ENCODE measurements around the gene TREM2. TPM values are rescaled to one million over a fixed set of nuclear protein-coding genes. Genes with fewer than 3 reads are reported as not detected.

Gene TREM2
- total RNA-seq, 1 experiment from 2014 or later: not detected

DNA sequence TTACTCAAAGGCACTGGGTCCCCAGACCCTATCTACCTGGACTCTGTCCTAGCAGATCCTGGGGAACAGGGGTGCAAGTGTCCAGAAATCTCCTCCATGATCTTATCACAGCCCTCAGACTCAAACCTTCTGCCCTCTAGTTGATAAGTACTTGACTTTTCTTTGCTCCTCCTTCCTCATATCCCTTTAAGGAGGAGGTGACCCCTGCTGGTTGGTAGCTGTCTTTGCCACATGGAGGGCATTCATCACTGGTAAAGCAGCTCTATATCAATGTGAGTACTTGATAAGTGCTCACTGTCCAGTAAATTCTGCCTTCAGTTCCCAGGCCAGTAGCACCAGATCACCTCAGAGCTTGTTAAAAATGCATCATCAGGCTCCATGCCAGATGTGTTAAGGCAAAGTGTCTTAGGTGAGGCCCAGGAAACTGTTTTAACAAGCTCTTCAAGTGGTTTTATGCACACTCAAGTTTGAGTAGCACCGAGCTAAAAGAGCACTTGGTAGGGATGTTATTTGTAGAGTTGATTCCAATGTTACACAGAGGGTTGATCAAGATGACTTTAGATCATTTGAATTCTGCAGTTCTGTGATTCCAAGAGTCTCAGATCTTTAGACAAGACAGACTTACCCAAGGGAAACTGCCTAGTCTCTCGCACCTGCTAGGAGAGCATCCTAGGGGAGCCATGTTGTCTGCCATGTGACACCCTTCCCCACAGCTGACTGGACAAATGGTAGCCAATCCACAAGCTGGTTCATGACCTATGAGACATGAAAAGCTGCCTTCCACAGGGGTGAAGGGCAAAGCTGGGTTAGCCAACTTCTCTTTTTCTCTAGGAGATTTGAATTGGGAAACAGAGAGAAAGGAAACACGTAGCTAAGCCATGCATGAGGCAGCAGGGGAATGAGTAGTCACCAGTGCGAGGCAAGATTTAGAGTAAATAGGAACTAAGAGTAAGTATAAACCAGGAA, 19.4 kb upstream of the TREM2 start:
- DNase-seq (ENCODE audit: low spot score): peak; percentile 36

DNA sequence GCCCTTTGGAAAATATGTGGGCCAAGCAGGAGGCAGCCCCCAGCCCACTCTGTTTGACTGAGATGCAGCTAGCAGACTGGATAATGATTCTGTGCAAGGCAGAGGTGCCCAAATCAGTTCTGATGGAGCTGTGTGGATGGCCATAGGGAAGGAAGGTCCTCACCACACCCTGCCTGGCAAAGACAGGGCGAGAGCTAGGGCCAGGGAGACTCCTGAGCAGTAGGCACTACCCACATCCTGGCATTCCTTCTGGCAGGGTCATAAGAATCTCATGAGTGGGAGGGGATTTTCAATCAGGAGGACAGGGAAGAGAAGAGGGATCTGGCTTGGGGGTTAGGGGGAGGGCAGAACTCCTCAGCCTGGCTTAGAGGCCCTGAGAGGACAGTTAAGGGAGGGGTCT, 18.6 kb upstream of the TREM2 start:
- no peak for DNase-seq (ENCODE audit: low spot score)

DNA sequence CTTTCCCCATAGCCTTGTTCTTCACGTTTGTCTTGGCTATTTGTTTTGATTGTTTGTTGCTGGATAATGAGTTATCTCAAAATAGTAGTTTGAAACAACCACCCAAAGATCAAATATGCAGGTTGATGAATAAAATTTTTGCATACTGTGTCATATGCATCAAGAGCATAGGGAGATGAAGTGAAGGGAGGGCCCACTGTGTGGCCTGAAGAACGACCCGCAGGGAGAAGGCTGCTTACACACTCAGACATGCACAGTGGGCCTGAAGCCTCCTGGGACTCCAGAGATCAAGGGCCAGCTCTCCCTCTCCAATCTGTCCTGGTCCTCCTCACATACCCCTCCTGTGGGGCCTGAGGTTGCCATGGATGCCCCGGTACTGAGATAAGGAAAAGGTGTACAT, 16.2 kb upstream of the TREM2 start:
- DNase-seq (ENCODE audit: low spot score): no peak

DNA sequence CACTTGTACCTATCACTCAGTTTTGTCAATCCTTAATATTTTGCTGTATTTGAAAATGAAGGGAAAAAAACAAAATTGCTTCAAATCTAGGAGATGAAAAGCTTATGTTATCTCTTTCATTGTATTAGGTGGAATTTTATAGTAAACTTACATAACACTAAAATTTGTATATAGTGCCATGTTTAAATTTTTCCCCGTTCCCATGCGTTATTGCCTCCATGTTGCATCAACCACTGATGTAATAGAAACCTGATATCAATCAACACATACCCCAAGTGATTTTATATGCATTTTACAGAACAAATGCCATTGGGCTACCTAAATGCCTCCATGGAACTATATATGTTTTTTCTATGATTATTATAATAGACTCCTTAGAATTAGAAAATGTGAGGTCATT, 14.8 kb upstream of the TREM2 start:
- no peak for DNase-seq (ENCODE audit: low spot score)

DNA sequence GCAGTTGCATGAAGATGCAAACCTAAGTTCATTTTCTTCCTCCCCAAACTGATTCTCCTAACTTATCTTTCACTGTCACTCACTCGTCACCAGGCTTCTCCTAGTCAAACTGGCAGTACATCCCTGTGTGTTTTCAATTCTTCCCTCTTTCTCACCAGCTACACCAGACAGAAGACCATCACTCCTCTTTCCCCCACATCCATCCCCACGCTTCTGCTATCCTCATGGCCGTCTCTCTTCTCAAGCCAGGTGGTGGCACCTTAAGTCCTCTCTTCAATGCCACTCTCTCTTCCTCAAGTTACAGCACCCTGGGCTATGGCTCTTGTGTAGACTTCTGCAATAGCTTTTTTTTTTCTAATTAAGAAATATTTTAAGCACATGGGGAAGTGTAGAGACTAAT, 14.4 kb upstream of the TREM2 start:
- no peak for DNase-seq (ENCODE audit: low spot score)

DNA sequence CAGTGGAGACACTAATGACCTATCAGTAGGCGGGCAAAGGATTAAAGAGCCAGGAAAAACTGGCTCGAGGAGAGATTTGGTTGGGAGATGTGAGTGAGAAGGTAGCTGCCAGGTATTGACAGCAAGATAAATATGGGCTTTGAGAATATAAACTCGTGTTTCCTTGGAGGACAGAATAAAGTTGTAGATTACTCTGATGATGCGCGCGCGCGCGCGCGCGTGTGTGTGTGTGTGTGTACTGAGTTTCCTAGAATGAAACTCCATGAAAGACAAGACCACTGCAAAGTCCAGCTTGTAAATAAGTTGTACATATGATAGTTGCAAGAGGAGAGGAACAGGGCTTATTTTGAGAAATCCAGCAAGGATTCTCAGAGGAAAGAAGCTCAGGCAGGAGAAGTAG, 13.3 kb upstream of the TREM2 start:
- no peak for DNase-seq (ENCODE audit: low spot score)

DNA sequence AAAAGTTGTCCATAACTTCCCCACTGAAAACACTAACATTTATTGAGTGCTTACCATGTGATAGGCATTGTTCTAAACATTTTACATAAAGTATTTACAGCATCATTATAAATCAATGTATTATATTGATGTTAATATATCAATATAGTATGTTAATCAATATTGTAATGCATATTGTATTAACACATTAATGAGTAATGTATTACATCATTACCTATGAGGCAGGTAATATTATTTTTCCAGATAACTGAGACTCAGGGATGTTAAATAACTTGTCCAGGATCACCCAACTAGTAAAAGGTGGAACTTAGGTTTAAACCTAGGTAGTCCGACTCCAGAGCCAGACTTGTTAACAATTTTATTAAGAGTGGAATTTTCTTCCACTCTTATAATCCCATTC, 12.2 kb upstream of the TREM2 start:
- DNase-seq (ENCODE audit: low spot score): no peak

DNA sequence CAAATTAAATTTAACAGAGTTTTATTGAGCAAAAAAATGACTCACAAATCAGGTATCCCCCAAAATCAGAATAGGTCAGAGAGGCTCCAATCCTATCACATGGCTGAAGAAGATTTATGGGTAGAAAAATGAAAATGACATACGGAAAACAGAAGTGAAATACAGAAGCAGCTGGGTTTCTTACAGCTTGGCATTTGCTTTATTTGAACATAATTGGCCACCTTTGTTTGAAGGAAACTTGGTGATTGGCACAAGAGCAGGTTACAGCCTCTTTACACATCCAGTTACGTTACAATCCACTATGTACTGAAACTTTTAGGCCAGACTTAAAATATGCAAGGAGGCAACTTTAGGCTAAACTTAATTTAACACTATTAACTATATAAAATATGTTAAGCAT, 11.7 kb upstream of the TREM2 start:
- DNase-seq (ENCODE audit: low spot score): no peak

DNA sequence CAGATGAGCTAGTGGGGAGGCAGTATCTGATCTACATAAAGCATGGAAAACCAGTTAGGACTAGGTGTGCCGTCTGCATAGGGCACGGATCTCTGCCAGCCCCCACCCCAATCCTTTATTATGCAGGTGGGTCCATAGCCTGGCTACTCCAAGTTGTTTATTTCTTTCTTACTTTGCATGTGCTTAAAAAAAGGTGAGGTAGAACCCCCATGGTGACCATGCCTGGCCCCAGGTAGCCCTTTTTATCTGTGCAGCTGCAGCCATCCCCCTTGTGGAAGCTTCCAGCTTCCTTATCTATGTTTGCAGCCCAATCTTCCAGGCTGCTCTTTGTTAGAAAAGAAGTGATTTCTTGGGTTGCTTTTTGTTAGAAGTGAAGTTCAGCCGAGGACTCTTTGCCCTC, 9.0 kb upstream of the TREM2 start:
- no peak for DNase-seq (ENCODE audit: low spot score)

DNA sequence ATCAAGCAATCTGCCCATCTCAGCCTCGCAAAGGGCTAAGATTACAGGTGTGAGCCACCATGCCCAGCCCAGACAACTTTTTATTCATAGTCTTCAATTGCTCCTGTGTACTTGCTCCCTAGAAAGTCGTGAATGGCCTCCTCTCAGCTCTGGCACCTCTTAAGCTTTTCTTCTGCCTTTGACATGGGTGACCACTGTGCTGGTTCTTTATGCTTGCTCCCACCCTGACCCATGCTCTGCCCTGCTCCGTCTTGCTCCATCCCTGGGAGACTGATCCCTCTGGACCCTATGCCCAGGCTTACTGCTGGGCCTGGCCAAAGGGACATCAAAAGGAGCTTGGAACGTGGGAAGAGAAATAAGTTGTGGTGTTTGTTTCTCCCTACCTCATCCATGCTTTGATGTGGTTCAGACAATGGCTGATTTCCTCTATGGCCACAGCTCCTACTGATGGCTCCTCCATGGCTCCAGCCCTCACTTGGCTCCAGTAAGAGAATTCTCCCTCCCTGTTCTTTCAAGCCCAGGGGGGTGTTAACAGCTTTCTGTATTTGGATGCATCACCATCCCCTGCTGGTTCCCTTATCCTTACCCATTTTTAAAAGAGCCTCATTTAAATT, 7.7 kb upstream of the TREM2 start:
- no peak for DNase-seq (ENCODE audit: low spot score)

DNA sequence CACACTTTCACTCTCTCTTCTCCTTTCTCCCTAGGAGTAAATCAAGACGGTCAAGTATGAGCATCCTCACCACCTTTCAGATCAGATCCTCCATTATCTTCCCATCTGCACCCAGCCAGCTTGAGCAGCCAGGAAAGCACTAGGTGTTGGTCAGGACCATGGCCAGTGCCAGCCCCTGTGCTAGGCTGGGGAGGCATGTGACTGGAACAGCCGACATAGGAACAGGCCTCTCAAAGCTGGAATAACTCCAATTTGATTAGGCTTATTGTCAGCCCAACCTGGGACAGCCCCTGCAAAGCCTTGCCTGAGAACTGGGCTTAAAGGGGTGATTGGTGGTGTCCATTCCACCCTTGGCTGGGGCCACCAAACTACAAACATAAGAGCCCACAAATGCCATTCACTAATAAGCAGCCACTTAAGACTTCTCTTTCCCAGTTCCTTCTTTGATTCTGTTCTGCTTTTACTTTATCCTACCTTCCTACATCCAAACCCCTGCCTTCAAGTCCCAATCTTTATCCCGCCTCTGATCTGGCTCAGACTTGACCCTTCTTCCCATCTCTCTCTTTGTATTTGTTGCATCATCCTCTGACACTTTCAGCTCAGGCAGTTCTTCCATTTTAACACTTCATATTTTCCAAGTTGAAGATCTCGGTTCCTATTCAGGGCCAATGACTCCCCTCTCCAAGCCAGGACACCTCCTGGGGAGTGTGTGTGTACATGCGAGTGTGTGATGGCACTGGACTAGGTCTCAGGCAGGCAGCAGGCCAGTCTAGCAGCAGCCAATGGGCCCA, 4.5 kb upstream of the TREM2 start:
- DNase-seq (ENCODE audit: low spot score): peak; percentile 13

DNA sequence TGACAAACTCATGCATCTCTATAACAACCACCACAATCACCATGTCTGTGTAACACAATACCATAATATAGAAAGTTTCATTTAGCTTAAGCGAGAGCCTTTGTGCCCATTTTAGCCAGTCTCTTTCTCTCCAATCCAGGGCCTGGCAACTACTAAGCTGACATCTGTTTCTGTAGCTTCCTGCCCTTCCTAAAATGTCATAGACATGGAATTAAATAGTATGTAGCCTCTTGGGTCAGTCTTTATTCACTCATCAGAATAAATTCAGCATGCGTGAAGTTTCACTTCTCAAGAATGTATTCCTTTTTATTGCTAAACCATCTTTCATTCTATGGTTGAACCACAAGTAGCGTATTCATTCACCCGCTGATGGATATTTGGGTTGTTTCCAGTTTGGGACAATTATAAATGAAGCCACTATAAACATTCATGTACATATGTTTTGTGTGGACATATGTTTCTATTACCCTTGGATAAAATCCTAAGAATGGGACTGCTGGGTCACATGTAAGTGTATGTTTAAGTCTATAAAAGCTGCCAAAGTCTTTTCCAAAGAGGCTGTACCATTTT, 1.7 kb upstream of the TREM2 start:
- DNase-seq (ENCODE audit: low spot score): no peak

DNA sequence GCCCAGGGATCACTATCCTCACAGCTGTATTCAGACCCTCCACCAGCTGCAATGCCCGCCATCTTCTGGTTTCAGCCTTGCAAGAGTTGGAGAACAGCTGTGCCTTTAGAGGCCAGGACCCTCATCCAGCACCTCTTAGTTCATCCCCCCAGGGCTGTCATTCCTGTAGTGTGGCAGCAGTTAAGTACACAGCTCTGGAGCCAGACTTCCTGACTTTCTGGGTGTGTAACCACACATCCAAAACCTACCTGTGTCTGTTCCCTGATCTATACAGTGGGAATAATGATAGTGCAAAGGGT, 452 bp upstream of the TREM2 start:
- DNase-seq (ENCODE audit: low spot score): no peak

DNA sequence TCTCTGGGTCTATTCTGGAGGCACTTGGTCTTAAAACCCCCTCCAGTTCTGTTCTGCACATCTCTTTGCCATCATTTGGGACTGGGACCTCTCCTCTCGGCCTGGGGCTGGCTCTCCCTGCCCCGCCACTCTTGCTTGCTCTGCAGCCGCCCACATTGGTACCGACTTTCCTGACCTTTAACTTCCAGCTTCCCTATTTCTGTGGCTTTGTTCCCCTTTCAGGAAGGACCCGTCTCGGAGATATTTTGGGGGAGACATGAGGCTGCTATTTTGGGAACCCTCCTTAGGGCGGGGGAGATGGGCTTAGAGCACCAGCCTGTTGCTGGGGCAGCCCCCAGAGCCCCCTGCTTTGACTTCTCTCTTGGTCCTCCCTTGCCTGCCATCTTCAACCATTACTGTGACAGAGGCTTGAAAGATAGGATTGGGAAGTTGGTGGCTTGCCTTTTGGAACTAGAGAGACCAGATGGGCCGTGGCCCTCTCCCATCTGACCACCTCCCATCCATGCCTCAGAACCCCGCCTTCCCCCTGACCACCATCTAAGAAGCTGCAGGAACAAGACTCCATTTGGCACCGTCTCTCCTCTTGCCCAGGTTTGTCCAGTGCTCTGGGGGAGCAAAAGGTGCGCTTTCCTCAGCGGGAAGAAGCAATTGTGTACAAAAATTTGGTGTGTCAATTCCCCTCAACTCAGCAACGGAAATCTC, 914 bp downstream of the TREM2 start:
- DNase-seq (ENCODE audit: low spot score): no peak

DNA sequence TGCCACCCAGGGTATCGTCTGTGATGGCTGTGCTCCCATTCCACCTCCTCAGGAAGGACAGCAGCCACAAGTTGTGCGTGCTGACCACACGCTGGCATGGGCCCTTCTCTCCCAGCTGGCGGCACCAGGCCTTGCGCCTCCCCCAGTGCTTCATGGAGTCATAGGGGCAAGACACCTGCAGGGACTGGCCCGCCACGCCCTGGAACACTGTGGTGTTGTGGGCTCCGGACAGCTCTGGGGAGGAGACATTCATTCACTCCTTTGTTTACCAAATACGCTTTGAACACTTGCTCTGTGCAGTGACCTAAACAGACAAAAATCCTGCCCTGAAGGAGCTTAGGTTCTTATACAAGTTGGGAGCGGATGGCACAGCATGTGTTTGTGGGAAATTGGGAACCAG, 1.5 kb downstream of the TREM2 start:
- no peak for DNase-seq (ENCODE audit: low spot score)

DNA sequence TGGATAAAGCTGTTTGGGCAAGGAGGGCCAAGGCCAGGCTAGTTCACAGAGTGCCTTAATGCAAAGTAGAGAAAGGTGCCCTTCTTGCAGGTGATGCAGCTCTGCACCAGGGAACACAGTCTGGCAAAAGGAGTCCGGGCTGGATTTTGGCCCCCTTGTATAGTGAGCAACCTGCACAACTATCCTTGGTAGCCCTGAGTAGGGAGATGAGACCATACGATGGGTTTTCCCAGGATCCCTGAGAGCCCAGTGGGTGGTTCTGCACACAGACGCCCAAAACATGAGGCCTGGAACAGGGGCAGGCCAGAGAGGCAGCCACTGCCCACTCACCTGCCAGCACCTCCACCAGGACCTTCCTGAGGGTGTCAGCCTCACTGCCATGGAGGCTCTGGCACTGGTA, 2.0 kb downstream of the TREM2 start:
- DNase-seq (ENCODE audit: low spot score): no peak

DNA sequence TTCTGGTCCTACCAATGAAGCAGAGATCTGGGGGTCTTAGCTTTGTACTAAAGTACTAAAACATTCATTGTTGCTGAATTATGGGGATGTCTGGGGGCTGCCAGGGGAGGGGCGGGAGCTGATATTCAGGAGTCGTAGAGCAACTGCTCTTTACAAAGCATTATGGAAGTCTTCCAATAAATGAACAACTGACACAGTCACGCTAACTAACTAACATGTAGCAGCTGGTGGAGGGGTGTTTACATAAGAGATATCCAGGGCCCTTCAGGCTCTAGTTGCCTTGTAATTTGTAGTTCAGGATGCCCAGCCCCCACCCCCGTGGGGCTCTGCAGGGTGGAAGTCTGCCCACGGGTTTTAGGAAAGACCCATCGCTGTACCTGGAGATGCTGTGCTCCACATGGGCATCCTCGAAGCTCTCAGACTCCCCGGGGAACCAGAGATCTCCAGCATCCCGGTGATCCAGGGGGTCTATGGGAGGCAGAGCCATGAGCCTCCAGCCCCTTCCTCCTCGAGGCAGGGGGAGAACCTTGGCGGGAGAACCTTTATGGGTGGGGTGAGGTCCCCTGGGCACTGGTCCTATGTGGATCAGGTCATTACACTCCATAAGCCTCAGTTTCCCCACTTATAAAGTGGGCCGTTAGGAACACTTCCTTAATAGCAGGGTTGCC, 3.4 kb downstream of the TREM2 start:
- DNase-seq (ENCODE audit: low spot score): no peak

DNA sequence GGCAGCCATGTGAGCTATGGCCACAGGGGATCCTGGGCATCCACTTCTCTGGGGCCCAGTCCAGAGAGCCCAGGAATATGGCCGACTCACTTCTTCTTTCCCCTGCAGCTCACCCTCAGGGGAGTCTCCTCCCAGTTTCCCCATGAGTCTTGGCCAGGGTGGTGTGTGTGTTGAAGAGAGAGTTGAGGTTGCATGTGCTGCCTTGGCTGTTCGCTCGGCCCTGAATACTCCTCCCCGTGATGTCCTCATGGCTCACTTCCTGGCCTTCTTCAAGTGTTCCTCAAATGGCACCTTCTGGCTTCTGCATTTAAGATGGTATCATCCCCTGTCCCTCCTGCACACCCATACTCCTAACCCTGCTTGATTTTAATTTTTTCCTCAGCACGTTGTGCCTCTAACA, 5.6 kb downstream of the TREM2 start:
- DNase-seq (ENCODE audit: low spot score): no peak

DNA sequence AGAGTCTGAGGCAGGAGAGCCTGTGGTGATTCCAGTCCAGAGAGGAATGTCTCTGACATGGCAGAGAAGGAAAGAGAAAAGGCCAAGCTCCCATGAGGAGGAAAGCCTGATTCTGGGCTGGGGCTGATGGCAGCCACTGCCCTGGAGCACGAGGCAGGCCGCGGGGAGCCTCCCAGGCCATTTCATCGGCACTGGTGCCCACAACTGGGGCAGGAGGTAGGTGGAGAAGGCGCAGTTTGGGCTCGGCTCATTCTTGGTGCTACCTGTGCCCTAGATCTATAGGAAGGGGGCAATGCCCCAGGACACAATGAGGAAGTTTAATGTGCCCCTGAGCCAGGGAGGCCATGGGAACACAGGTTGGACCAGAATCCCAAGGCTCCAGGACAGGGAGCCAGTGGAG, 6.1 kb downstream of the TREM2 start:
- DNase-seq (ENCODE audit: low spot score): no peak

DNA sequence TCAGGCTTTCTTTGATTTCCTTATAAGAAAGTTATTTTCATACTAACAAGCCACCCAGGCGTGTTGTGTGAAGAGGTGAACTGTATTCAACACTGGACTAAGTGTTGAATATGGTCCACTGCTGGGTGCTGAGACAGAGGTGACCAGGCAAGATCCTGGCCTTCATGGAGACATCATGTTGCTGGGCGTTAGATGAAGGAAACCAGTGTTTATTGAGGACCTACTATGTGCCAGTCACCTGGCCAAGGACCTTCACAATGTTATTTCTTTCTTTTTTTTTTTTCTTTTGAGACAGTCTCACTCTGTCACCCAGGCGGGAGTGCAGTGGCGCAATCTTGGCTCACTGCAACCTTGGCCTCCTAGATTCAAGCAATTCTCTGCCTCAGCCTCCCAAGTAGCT, 6.9 kb downstream of the TREM2 start:
- DNase-seq (ENCODE audit: low spot score): no peak

DNA sequence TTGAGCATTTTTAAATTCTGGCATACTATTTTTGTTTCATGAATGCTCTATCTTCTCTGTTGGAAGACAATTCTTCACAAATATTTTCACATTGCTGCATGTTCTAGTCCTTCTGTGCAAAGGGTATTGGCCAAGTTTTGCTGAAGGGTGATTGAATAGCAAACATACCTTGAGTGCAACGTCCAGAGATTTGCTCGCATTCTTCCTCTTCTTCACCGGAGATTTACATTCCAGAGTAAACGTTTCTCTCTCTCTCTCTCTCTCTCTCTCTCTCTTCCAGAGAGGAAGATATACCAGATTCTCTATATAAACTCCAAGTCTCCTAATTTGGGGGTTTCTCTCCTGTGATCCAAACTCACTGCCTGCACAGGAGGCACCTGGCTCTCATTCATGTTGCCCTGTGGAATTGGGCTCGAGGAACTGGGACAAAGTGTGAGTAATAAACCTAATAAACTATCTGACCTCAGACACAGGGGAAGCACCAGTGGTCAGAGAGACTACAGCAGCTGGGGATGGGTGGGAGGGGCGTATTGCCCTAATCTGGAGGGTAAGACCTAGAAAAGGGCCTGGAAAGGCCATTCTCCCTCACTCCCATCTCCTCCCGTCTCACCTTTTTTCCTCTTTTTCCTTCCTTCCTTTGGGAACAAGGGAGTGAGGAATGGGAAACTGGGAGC, 7.6 kb downstream of the TREM2 start:
- DNase-seq (ENCODE audit: low spot score): no peak

Data from A172 (cell line).